ENCODE results near the gene HFM1. TPM values are rescaled to one million over a fixed set of nuclear protein-coding genes. Genes with fewer than 3 reads are reported as not detected.
"Not testable (repeated sequence)": the region's sequence is repeated elsewhere in the genome, so short reads cannot be mapped to it uniquely, and the experiment has no call there.

Gene HFM1
- total RNA-seq, 1 experiment from 2014 or later = not detected

DNA sequence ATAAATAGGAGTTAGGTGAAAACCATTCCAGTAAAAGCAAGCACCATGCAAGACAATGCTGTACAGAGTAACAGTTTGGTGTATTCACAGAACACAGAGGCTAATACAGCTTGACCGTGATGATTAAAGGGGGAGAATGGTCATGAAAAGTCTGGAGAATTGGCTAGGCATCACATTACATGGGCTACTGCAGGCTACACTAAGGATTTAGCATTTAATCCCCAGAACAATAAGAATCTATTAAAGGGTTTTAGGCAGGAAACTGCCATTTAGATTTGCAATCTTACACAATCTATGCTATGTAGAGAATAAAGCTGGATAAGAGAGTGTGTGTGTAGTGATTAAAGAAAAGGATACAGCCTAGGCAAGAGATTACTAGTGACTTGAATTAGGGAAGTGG lies 30.6 kb downstream of the HFM1 start:
- DNase-seq (ENCODE audit: low spot score) = no peak

- not testable (repeated sequence) for DNase-seq (ENCODE audit: low spot score)
Measured at GRCh38 chr1:91372230-91372629, 32.4 kb downstream of the HFM1 start.

DNA sequence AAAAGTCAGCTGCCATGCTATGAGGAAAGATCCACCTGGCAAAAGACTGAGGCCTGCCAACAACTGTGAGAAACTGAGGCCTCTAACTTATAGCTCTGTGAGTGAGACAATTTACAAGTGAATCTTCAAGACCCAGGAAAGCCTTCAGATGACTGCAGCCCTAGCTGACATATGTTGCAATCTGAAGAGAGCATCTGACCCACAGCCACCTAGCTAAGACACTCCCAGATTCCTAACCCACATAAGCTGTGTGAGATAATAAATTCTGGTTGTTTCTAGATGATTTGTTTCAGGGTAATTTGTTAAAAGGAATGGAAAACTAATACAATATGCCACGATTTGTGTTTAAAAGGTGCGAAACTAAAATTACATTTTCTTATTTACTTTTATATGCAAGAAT lies 55.1 kb downstream of the HFM1 start:
- no peak for DNase-seq (ENCODE audit: low spot score)

DNA sequence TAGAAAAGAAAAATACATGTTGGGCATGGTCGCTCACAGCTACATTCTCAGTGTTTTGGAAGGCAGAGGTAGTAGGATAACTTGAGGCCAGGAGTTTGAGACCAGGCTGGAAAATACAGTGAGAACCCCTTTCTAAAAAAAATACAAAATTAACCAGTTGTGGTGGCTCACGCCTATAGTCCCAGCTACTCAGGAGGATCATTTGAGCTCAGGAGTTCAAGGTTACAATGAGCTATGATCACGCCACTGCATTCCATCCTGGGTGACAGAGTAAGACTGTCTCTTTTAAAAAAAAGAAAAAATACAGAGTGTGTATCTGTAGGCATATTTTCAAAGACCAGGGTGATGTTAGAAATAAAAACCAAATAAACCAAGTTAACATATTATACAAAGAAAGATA lies 57.8 kb downstream of the HFM1 start:
- DNase-seq (ENCODE audit: low spot score) = no peak

- no peak for DNase-seq (ENCODE audit: low spot score)
Measured at GRCh38 chr1:91345395-91346005, 59.1 kb downstream of the HFM1 start.

GRCh38 chr1:91338501-91338900 lies 66.1 kb downstream of the HFM1 start:
- no peak for DNase-seq (ENCODE audit: low spot score)

DNA sequence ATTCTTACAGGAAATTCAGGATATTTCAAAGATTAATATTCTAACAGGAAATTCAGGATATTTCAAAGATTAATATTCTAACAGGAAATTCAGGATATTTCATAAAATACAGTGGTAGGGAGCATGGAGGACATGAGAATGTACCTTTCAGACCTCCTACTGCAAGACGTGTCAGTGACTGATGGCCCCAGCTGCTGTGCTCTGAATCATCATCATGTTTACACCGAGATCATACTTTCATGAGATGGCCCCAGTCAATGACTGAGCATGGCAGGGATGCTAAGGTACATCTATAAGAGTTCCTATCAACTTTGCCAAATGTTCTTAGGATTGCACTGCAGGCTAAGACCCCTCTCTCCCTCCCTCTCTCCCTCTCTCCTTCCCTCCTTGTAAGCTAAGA lies 69.0 kb downstream of the HFM1 start:
- no peak for DNase-seq (ENCODE audit: low spot score)

- DNase-seq (ENCODE audit: low spot score) = no peak
Measured at GRCh38 chr1:91334856-91335255, 69.8 kb downstream of the HFM1 start.

- no peak for DNase-seq (ENCODE audit: low spot score)
Measured at GRCh38 chr1:91325456-91325855, 79.2 kb downstream of the HFM1 start.

GRCh38 chr1:91314643-91315042 lies 90.0 kb downstream of the HFM1 start:
- DNase-seq (ENCODE audit: low spot score) = no peak

DNA sequence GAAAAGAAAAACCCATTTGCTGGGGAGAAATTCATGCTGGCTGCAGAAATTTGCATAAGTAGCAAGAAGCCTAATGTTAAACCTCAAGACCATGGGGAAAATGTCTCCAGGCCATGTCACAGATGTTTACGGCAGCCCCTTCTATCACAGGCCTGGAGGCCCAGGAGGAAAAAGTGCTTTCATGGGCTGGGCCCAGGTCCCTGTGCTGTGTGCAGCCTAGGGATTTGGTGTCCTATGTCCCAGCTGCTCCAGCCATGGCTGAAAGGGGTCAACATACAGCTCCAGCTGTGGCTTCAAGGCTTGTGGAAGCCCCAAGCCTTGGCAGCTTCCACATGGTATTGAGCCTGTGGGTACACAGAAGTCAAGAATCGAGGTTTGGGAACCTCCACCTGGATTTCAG lies 93.0 kb downstream of the HFM1 start:
- DNase-seq (ENCODE audit: low spot score) = no peak

DNA sequence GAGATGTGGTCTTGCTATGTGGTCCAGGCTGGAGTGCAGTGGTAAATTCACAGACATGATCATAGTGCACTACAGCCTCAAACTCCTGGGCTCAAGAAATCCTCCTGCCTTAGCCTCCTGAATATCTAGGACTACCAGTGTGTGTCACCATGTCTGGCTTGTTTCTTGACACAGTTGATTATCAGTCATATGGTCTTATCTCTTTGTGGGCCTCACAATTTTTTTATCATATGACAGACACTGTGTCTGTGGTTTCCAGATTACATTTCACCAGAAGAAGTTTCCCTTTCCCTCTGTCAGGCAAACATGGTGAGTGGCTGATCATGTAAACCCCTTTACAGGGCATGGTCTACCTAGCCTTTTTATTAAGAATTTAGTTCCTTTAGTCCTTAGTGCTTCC lies 96.1 kb downstream of the HFM1 start:
- DNase-seq (ENCODE audit: low spot score) = no peak

DNA sequence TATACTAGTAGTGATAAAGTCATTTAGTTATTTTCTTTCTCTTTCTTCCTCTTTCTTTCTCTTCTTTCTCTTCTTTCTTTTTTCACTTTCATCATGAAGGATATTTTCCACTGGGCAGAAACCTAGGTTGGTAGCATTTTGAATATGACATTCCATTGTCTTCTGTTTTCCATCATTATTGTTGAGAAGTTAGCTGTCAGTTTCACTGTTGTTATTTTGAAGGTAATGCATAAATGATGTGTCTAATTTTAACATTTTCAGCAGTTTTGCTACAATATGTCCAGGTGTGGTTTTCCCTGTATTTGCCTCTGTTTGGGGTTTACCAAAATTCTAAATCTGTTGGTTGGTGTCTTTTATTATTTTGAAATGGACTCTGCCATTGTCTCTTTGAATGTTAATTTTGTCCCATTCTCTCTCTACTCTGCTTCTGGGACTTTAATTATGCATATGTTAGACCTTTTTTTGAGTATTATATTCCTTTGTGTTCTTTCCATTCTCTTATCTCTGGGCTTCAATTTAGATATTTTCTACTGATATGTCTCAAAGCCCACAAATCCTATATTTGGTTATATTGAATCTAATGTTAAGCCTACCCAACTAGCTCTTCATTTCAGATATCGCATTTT lies 96.7 kb downstream of the HFM1 start:
- DNase-seq (ENCODE audit: low spot score) = no peak

DNA sequence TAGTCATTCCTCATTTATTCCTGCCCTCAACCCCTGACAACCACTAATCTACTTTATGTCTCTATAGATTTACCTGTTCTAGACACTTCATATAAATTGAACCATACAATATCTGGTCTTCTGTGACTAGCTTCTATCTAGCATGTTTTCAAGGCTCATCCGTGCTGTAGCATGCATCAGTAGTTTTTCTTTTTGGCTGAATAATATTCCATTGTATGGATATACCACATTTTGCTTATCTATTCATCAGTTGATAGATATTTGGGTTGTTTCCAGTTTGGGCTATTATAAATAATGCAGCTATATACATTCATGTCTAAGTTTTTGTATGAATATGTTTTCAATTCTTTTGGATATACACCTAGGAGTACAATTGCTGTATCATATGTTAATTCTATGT lies 101.5 kb downstream of the HFM1 start:
- DNase-seq (ENCODE audit: low spot score) = no peak

- not testable (repeated sequence) for DNase-seq (ENCODE audit: low spot score)
Measured at GRCh38 chr1:91288843-91289553, 115.6 kb downstream of the HFM1 start.

GRCh38 chr1:91286962-91287317 lies 117.7 kb downstream of the HFM1 start:
- not testable (repeated sequence) for DNase-seq (ENCODE audit: low spot score)

DNA sequence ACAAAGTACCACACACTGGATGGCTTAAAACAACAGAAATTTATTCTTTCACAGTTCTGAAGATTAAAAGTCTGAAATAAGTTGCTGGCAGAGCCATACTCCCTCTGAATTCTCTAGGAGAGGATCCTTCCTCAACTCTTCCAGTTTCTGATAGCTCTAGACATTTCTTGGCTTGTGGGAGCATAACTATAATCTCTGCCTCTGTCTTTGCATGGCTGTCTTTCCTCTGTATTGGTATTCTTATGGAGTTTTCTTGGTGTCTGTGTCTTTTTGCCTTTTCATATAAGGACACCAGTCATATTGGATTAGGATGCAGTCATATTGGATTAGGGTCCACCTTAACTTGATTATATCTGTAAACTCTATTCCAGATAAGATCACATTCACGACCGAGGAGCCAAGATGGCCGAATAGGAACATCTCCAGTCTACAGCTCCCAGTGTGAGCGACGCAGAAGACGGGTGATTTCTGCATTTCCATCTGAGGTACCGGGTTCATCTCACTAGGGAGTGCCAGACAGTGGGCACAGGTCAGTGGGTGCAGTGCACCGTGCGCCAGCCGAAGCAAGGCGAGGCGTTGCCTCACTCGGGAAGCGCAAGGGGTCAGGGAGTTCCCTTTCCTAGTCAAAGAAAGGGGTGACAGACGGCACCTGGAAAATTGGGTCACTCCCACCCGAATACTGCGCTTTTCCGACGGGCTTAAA lies 118.2 kb downstream of the HFM1 start:
- DNase-seq (ENCODE audit: low spot score) = not testable (repeated sequence)

DNA sequence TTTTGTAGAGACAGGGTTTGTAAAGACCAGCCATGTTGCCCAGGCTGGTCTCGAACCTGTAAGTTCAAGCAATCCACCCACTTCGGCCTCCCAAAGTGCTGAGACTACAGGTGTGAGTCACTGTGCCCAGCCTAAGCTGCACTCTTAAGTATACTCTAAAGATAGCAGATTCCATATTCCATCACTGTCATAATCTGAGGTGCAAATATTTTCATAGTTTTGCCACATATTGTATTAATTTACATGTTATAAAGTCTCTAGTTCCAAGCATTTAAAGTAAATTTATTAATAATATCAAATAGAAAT lies 121.3 kb downstream of the HFM1 start:
- DNase-seq (ENCODE audit: low spot score) = no peak

DNA sequence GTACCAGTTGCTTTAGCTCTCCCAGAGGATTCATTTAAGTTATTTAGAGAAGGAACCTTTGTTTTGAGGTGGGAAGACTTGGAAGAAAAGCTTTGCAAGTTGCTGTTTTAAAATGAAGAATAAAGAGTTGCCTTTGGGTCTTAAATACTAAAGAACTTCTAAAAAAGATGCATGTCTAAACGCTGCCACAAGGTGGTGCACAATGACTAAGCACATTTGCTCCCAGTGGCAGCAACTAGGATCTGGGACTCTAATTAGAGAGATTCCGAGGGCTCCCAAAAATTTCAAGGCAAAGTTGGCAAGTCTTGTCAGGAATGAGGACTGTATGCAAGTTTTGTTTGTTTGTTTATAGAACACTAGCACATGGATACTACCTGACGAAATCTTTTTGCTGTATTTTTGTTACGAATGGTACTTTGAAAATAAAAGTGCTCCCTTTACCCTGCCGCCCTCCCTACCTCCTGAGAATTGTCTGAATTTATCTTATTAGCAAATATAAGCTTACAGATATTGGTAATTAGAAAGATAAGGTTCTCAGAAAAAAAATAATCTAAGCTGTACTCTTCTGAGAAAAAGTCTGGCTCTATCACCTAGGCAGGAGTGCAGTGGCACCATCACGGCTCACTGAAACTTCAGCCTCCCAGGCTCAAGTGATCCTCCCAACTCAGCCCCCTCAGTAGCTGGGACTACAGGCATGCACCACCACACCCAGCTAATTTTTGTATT lies 121.8 kb downstream of the HFM1 start:
- peak; percentile 78 for DNase-seq (ENCODE audit: low spot score)

- DNase-seq (ENCODE audit: low spot score) = no peak
Measured at GRCh38 chr1:91281782-91282181, 122.9 kb downstream of the HFM1 start.

GRCh38 chr1:91278754-91279153 lies 125.9 kb downstream of the HFM1 start:
- peak; percentile 57 for DNase-seq (ENCODE audit: low spot score)

DNA sequence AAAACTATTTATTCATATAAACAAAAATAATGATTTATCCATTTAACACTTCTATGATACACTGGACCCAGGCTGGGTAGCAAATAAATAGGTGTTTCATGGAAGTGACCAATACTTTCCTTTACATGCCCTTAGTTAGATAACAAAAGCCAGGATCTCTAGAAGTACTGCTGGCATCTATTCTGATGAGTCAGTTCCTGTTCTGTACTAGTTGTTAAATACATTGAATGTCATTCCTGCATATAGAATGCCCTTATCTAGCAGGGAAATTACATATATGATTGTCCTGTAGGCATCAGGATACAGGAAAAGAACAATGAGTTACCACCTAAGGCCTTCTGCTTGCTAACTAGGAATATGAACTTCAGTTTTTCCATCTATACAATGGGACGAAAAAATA lies 130.8 kb downstream of the HFM1 start:
- no peak for DNase-seq (ENCODE audit: low spot score)

Data from HT-29 (cell line).